CD4-positive, alpha-beta T cell treated with Interleukin-2 at 100 ng/mL for 4 hours (primary cell): Measurements from ENCODE around the gene SMIM15.

Source experiments
- DNase-seq: peaks from one replicate; pipeline ENCODE4 v3.0.0-alpha.2; 2020; ENCODE audit warnings: low spot score

SMIM15 gene

GRCh38 chr5:61159836-61160235 lies 2.4 kb downstream of the SMIM15 start:
- no peak for DNase-seq

DNA sequence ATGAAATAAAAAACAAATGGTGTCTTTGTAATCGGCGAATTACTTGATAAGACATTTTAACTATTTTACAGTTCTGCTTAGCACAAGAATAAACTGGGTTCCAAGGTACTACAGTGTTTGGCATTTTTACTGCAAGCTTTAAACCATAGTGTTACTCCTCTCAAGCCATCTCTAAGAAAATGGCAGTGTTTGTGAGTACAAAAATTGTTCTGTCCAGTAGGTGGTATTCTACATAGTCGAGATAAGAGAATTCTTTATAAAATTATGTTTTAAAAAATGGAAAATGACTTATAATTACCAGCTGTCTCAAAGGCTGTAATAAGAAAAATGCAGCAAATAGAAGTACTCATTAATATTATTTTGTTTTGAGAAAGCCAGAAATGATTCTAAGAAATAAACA lies 3.2 kb downstream of the SMIM15 start:
- DNase-seq, result no peak

DNA sequence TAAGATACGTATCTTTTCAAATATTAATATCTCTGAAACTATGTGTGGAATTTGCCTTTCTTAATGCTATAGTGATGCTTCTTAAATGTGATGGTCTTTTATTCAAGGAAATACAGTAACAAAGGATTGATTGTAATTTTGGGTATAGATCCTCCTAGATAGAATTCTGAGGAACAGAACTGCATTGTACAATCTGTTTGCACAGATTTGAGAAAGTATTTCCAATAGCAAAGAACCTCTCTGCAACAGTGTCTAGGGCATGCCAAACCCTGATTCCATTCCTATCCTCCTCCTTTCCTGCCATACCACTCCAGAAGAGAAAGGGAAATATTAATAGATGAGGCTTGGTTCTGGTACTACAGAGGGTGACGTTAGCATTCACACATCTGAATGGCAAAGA lies 10.4 kb downstream of the SMIM15 start:
- DNase-seq, result no peak

DNA sequence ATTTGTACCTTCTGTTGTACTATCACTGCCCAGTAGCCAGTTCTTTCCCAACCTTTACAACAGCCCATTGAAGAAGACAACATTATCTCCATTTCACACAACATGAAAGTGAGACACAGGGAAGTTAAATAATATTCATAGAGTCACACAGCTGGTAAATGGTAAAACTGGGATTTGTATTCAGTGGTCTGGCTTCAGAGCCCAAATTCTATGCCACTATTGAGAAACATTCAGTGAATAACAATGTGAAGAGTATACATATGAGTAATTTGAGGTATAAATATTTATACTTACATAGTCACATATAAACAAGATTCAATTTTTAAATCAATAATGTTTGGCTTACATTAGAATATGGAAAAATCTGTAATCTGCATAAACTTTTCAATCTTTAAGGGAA lies 13.8 kb downstream of the SMIM15 start:
- no peak for DNase-seq

DNA sequence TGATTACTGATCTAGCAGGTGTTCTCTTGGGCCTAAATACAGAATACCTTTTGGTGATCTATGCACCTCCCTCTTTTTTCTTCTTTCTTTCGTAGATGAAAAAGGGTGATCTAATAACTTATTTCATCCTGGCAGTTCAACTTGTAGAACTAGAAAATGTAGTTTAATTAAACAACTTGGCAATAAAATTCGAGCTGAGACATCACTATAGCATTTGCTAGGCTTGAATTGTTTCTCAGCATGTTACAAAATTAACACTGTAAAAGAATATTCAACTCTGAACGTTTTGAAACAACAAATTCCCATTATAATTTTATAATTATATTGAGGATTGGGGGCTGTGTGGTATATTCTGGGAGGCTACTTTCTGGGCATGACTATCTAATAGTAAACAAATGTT lies 19.5 kb downstream of the SMIM15 start:
- no peak for DNase-seq

DNA sequence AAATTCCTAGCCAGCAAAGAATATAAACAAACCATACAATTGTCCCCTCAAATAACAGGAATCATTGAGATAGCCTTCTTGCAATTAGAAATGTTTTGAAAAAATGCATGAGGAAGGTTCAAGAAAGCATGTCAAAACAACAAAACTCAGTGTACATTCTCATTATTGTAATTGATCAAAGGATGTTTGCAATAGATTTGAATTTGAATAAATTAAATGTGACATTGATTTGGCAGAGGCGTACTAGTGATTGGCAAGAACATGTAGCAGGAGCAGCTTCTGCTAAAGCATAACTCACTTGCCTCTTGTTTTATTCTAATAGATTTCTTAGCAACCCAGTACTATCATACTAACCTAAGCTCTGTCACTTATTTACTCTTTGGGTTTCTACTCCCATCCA lies 19.9 kb downstream of the SMIM15 start:
- no peak for DNase-seq

DNA sequence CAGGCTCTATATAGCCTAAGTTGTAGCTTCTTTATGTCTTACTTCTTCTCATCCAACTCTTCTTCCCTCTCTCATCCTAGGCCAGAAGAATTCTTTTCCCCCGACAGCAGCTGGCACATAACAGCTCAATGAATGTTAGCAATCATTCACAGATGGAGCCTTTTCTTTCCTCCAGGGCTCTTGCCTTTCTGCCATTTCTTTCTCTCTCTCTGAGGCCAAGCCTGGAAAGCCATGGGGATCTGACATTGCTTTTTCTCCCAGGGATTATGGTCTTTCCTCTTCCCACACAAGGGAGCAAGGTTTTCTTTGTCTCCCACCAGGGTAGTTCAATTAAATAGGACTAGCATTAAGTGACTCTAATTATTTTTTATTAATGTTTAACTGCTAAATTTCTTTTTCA lies 20.5 kb downstream of the SMIM15 start:
- no peak for DNase-seq

DNA sequence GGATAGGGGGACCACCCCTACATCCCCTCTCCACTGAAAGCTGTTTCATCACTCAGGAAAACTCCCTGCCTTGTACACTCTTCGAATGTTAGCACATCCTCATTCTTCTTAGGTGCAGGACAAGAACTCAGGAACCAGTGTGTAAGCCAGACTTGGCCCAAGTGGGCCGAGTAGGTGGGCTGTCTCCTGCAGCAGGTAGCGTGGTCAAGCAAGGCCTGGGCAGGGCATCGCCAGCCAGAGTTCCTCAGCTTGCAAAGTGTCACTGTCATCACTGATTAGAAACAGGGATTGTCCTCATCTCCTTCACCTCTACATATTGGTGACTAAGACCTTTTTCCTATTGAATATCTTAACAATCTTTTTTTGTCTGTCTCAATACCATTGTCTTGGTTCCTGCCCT lies 22.3 kb downstream of the SMIM15 start:
- DNase-seq, result no peak

DNA sequence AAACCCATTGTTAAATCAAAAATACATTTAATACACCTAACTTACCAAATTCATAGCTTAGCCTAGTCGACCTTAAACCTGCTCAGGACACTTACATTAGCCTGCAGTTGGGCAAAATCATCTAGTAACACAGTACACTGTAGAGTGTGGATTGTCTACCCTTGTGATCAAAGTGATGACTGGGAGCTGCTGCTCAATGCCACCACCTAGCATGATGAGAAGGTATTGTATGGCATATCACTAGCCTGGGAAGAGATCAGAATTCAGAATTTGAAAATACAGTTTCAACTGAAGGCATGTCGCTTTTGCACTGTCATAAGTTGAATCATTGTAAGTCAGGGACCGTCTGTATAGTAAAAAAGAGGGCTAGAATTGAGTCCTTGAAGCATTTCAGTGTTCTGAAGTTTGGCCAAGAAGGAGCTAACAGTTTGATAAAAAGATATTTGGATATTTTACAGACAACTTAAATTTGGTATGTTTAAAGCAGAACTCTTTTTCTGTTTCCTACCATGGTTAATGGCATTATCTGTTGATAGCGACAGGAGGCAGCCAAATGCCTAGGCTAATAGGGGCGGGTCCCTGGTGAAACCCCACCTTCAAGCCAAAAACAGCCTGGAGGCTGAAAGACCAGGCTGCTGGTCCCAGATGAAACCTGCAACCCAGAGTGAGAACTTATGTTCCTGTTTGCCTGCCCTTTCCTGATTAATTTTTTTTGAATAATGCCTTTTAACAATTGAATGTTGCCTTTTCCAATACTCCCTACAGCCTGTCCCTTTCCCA lies 23.0 kb downstream of the SMIM15 start:
- no peak for DNase-seq

GRCh38 chr5:61137835-61138234 lies 24.4 kb downstream of the SMIM15 start:
- no peak for DNase-seq

- no peak for DNase-seq
These were observed 29.7 kb downstream of the SMIM15 start for GRCh38 chr5:61132559-61132958.

DNA sequence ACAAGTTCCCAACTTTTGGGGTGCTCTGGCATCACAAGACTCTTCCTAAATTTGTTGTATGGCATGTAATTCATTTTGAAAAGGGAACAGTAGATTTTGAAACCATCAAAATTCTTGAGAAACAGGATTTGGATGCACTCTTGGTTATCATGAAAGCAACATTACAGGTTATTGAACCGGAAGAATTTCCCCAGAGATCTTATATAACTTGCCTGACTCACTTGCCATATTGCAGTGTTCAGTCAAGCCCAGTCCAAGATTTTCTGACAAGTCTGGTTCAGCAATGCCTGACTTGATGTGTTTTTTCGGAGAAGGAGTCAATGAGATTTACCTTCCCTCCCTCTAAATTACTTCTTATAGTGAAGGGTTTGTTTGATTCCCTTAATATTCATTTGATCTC lies 32.0 kb downstream of the SMIM15 start:
- no peak for DNase-seq

DNA sequence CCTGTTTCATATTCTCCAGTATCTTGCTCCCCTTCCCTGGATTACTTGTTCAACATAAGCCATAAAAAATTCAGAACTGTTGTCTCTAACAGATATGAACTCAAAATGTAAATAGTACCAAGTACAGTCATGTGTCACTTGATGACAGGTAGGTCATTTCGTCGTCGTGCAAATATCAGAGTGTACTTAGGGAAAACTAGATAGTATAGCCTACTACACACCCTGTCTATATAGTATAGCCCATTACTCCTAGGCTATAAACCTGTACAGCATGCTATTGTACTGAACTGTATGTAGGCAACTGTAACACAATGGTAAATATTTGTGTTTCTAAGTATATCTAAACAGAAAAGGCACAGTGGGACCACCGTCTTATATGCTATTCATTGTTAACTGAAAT lies 39.1 kb downstream of the SMIM15 start:
- no peak for DNase-seq

GRCh38 chr5:61120534-61120933 lies 41.7 kb downstream of the SMIM15 start:
- DNase-seq, result no peak

- DNase-seq, result no peak
These were observed 43.2 kb downstream of the SMIM15 start for GRCh38 chr5:61119066-61119465.

GRCh38 chr5:61115968-61116367 lies 46.3 kb downstream of the SMIM15 start:
- no peak for DNase-seq

DNA sequence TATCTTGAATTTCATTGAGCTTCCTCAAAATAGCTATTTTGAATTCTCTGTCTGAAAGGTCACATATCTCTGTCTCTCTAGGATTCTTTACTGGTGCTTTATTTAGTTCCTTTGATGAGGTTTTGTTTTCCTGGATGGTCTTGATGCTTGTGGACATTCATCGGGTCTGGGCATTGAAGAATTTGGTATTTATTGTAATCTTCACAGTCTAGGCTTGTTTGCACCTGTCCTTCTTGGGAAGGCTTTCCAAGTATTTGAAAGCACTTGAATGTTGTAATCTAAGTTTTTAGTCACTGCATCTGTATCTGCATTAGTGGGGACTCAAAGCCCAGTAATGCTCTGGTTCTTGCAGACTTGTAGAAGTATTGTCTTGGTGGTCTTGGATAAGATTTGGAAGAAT lies 47.8 kb downstream of the SMIM15 start:
- no peak for DNase-seq
